Inferior parietal cortex (tissue), 1 donor: ENCODE results near the gene GATAD2B.

ENCODE experiments used
- DNase-seq: peaks from one replicate; pipeline ENCODE4 v3.0.0-alpha.2; 2016; ENCODE audit errors: extremely low spot score

Gene GATAD2B

DNA sequence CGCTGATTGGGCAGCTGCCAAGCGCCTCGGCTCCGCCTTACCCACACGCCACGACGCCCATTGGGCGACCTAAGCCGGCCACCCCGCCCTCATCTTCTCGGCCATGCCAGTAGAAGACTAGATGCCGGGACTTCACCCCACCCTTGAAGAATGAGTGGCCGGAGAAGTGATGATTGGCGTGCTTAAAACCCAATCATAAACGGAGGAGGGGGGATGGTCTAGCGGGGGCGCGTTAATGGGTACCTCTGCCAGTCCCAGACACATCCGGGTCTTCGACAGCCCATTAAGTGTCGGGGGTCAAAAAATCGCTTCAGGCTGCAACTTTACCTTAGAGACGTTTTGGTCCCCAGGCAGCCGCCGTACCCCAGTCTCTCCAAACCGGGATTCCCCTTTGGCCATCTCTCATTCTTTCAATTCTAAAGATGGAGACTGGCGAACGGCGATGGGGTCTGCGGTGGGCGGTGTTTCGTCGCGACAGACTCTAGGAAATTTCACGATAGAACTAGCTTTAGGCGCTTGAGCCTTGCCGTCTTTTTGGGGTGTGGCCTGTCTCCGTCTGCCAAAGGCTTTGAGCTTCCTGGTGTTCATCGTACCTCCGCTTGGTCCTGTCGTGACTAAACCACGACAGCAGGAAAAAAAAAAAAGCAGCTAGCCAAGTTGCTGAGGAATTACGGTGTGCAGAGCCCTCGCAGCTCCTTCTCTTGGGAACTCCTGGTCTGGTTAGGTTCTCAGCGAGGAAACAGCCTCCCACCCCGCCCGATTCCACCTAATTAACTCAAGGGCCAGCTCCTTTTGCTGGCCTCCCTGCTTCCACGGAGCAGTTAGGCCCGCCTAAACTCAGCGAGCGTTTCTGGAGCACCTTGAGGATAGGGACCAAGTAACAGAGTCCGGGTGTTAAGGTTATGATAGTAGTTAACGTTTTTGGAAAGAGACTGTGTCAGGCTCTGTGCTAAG lies at the start of gene GATAD2B:
Gene GATAD2B (minus strand): TSS at position 1 of the 954 bp plus-strand sequence. CDS start 94,625 bp downstream, outside the sequence.
- peak; percentile 99 for DNase-seq

DNA sequence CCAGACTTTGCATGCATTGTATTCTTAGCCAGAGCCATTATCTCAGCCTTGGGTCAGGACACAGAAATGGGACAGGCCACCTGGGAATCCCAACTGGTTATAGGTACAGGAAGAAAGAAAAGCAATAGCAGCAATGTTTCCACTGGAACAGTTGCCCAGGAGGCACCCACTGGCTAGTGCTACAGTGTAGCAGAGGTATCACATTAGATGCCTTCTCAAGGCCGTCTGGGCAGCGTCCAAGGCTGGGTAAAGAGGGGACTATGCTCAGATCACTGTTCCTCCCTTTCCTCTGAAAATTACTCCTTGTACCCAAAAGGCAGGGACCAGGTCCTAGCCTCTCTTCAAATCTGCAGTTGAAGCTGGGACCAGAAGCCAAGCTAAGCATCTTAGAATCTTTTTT lies 47.6 kb upstream of the GATAD2B start:
- DNase-seq, result no peak

DNA sequence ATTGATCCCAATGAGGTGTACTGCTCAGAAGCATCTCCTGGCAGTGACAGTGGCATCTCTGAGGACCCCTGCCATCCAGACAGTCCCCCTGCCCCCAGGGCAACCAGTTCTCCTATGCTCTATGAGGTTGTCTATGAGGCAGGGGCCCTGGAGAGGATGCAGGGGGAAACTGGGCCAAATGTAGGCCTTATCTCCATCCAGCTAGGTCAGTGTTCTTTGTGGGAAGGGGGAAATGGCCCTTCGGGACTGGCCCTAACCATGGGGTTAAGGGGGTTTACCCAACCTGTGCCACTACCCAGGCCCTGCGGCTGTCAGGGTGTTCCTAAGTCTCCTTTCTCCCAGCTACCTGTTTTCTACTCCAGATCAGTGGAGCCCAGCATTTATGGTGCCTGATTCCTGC lies 46.2 kb upstream of the GATAD2B start:
- no peak for DNase-seq

DNA sequence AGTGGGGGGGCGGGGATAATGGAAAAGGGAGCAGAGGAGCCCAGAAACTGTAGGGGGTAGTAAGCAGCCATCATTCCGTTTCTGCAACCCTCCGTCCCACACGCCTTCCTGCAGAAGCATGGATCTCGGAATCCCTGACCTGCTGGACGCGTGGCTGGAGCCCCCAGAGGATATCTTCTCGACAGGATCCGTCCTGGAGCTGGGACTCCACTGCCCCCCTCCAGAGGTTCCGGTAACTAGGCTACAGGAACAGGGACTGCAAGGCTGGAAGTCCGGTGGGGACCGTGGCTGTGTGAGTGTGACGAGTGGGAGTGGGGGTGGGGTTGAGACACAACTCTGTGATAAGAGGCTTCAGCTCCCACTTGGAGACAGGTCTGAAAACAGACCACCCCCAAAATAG lies 45.6 kb upstream of the GATAD2B start:
- DNase-seq, result no peak

DNA sequence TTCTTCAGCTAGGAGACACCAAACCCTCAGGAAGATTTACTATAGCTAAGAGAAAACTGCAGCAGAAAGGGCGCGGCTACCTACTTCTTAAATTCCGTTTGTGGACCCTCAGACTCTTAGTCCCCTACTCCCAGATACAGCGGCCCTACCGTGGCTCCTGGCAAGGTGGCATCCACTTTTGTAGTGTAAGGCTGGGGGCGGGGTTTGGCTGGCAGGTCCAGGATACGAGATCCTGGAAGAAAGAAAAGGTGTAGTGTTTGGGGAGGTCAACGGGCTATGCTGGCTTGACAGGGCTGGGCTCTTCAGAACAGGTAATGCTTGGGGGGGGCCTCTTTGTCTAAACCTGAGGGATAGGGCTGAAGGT lies 45.2 kb upstream of the GATAD2B start:
- DNase-seq, result no peak

DNA sequence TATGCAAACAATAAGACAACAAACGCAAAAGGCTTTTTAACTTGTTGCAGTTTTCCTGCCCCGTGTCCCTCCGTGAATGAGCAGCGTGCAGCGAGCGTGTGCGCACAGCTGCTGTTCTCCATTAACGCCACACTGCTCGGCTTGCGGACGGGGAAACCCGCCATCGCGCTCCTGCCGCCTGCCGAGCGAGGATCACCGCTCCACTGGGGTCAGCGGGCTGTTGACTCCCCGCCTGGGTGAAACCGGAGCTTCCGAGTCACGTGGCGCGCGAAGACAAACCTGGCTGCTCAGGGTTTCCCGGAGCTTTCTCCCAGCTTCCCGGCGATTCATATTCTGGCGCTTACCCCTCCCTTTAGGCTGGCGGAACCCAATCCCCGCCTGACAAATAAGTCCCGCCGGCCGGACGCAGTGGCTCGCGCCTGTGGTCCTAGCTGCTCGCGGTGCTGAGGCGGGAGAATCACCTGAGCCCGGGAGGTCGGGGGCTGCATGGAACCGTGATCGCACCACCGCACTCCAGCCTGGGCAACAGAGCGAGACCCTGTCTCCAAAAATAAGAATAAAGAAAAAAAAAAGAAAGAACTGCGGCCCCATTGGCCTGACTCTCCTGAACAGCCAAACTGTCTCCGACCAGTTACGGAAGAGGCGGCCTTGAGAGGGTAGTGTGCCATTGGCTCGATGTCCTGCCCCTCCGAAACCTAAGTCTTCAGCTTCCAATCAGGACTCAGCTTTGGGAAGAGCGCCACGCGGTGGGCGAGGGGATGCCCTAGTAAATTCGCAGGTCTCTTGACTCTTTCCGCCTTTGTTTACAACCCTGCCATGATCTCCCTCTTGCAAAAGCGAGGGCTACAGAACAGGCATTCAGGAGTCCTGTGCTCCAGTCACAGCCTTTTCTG lies 44.6 kb upstream of the GATAD2B start, which contains the start of gene CREB3L4:
Gene CREB3L4 (plus strand): TSS at position 796 of the 893 bp plus-strand sequence. CDS start 624 bp downstream, outside the sequence.
- DNase-seq, result peak; percentile 98

GRCh38 chr1:153963850-153964331 lies 41.1 kb upstream of the GATAD2B start:
- no peak for DNase-seq

GRCh38 chr1:153963030-153963849 lies 40.5 kb upstream of the GATAD2B start, which contains the start of gene SLC39A1:
SLC39A1 (minus strand) TSS chr1:153963537; CDS start chr1:153962715, 822 bp downstream.
- DNase-seq, result peak; percentile 98

GRCh38 chr1:153962088-153963029 lies 39.6 kb upstream of the GATAD2B start:
- no peak for DNase-seq

DNA sequence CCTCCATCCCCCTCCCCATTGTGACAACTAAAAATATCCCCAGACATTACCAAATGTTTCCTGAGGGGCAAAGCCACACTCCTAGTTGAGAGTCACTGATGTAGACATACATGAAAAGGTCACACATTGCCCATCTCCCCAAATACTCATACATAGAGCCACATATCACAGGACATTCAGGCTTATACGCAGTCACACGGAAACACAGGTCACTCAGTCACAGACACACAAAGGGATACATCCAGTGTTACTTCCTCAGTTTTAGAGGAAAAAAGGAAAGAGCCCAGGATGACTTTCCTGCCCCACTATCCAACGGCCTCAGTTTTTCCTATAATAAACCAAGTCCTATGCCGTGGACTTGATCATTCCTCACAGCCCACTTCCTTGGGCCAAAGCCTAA lies 38.6 kb upstream of the GATAD2B start:
- DNase-seq, result no peak

DNA sequence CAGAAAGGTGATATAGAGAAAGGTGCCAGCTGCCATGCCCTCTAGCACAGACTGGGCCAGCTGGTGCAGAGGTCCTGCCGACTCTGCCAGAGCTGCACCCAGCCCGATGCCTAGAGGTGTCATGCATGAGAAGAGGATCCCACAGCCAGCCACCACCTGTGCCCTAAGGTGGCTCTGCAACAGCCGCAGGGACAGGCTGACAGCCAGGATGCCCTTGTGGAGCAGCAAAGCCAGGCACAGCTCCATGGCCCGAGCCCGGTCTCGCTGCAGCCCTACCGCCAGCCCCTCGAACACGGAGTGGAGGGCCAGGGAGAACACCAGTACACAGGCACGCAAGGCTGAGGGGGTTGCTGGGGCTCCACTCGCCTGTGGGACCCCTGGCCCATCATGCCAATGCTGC lies 37.4 kb upstream of the GATAD2B start:
- no peak for DNase-seq

DNA sequence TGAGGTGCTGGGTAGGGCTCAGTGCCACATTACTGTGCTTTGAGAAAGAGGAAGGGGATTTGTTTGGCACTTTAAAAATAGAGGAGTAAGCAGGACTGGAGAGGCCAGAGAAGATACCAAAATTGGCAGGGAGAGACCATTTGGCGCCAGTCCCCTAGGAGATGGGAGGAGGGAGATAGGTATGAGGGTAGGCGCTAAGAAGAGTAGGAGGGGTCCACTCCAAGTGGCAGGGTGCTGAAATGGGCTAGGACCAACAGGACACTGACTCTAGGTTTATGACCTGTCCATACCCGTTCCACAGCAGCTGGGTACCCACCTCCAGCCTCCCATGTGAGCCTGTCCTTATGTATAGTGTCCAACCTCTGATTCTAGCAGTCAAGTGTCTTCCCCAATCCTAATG lies 36.7 kb upstream of the GATAD2B start:
- DNase-seq, result no peak

DNA sequence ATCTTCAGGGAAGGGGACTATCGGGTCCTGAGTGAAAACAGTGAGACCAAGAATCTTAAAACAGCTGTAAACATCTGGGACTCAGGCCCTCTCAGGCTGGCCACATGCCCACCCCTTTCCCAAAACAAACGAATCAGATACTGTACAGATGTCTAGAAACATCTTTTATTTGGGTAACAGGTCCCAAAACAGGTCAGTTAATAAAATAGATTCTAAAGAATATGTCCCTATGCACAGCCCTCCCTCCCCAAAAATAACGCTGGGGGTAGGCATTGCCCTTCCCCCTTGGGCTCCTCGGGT lies 36.1 kb upstream of the GATAD2B start:
- no peak for DNase-seq

GRCh38 chr1:153958111-153958960 lies 35.6 kb upstream of the GATAD2B start, which contains the start of gene CRTC2:
CRTC2 (minus strand) TSS chr1:153958612; CDS start chr1:153958497, 115 bp downstream.
- peak; percentile 99 for DNase-seq

GRCh38 chr1:153957744-153958110 lies 35.0 kb upstream of the GATAD2B start:
- no peak for DNase-seq

- no peak for DNase-seq
Measured at GRCh38 chr1:153956997-153957715, 34.4 kb upstream of the GATAD2B start.

DNA sequence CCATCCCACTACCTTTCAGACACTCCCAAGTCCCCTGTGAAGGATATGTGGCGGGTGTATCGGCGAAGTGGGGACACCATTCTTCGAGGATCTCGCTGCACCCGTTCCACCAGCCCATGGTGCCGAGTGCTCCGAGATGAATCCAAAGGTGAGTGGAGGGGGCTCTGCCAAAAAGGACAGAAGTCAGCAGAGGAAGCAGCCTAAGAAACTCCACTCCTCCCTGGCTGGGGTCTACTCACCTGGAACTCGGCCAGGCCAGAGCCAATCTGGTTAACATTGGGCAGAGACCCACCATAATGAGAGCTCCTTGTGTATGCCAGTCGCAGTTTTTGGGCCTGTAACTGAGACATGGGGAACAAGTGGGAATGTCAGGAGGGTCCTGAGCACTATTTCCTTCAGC lies 32.1 kb upstream of the GATAD2B start:
- no peak for DNase-seq

- no peak for DNase-seq
Measured at GRCh38 chr1:153953859-153954365, 31.1 kb upstream of the GATAD2B start.
